Measurements from ENCODE around the gene MCRIP1.

DNA sequence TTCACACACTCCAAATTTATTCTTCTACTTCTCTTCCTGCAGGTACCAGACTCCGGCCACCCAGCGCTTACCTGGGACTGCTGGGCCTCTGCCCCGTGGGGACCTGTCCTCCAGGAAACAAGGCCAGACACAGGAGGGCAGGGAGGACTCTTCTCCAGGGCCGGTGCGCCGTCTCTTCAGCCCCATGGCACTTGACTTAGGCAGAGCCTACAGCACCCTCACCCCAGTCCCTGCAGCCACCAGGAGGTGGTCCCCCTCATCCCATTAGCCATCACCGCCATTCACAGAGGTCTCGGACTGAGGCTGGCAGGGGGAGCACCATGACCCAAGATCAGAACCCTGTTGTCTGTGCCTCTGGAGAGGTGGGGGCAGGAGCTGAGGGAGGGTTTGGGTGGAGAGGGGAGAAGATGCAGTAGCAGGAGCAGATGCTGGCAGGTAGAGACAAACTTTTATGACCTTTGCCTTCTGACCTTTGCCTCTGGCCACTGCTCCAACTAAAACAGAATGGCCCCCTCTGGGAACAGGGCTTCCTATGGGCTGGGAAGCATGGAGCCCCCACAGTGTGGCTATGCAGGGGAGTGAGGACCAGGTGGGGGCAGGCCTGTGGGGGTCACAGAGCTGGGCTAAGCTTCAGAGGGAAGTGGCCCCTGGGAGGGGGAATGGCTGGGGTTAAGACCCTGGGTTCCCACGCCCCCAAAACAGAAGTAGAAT, 30.9 kb downstream of the MCRIP1 start:
- TF ChIP-seq ZNF274 (IDR thresholded peaks at IDR 0.05; ENCODE audit: low read depth, low read length) (no peak), YY1 (IDR thresholded peaks at IDR 0.05; ENCODE audit: insufficient read depth, insufficient read length) (no peak), SUZ12 (IDR thresholded peaks at IDR 0.05; ENCODE audit: extremely low read depth, insufficient read depth, insufficient read length) (no peak)

Data from NT2/D1 (cell line).